HG03342 (cell line): ENCODE results near the gene LDLRAD4.
"Not testable (repeated sequence)": the region's sequence is repeated elsewhere in the genome, so short reads cannot be mapped to it uniquely, and the experiment has no call there.

ENCODE experiments used
- ATAC-seq: cut with Tn5 transposase; IDR thresholded peaks from one replicate; pipeline ENCODE4 v1.9.1; 2021; ENCODE audit warnings: mild to moderate bottlenecking, moderate library complexity; ENCODE audit not compliant: unreplicated experiment

Gene LDLRAD4

DNA sequence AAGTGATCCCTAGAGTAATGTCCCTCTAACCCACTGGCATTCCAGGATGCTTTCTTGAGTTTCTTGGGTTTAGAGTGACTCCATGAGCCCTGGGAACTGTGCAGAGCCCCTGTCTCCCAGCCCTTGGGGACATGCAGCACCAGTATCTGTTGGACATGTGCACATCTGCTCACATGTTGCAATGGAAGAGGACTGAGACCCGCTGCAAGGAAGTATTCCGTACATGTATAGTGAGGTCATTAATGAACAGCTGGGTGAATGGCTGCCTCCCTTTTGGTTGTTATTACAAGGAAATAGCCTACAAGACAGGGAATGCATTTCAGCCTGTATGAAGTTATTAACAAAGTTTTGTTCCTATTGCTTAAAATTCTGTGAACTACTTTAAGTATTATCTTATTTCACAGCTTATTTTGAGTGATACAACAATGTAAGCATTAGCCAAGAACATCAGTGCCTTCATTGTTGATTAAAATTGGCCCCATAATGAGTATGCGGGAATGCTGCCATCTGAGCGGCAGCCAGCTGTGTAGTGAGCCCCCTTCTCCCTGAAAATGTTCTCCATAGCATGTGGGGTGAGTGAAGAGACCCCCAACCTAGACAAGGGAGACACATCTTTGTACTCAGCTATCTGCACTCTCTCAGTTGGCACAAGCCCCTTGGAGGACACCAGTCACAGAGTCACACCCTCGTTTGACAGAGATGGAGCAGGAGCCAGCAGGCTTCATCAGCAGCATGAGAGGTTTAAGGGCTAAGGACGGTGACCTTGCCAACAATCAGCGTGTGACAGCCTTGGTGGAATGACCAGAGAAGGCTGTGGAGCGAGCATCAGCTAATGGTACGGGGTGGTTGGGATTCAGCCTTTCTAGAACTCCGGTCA lies 420.4 kb downstream of the LDLRAD4 start:
- no peak for ATAC-seq

DNA sequence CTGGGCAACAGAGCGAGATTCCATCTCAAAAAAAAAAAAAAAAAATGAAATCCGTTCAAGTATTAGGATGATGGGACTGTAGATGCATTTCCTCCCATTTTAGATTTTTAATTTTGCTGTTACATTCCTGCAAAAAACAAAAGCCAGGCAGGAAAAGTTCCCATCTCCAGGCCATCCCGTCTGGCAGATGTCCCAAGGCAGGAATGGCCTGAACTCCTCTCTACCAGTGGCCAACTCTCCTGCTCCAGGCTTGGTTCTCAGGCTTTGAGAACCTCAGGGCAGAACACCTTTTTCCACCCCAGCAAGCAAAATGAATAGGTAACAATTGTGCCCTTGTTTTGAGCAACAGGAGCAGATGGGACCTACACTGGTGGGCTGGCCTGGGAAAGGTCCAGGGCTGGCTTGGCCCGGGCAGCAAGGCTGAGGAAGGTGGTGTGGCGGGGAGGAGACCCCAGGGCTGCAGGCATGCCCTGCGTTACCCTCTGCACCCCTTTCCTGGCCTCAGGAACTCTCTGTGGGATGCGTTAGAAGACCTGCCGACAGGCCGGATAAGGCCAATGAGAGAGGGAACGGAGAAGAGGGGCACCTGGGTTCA lies 421.8 kb downstream of the LDLRAD4 start:
- ATAC-seq = no peak

DNA sequence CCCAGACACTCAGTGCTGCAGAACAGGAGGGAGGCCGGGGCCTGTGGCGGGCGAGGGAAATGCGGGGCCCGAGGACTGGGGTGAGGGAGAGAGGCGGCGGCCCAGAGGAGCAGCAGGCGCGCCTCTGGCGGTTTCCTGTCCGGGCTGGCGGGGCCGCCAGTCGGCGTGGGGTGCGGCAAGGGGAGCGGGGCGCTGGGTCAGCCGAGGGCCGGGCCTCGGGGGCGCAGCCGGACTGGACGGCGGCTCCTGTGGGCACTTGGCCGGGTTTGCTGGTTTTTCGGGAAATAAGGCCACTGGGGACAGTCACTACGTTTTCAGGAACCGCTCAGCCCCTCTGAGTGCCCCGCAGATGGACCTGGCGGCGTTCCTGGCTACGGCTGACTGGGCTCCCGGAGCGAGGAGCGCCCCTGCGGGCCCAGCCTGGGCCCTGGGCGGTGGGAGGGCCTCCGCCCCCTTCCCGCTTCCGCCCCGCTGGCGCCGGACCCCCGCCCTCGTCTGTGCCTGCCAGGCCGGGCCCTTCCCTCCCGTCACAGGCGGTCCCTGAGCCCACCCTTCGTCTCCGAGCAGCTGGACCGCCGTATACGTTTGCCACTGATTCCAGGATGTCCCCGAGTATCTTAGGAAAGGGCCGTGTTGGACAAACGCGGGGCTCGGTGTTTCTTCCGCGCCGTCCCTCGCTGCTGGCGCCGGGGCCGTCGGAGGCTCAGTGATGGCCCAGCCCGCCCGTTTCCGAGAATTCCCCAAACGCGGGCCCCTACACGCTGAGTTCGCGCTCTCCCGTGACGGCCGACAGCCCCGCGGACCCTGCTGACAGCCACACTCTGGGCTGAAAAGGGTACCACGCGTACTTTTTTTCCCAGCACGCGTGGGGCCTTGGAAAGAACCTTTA lies 423.2 kb downstream of the LDLRAD4 start:
- ATAC-seq = no peak

DNA sequence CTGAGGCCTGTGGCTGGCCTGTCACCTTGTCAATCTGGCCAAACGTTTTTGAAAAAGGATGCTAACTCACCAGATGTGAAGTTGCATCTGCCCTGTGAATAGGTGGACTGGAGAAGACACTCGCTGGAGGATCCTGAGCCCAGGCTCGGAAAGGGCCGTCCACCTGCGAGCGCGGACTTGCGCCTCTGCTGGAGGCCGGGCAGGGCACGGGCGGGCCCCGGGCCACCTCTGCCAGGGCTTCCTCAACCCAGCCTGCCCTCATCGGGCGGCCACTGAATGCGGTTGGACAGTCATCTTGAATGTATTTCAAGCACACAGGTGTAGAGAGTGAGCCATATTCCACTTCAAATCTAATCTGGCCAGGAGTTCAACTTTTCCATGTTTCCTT lies 423.9 kb downstream of the LDLRAD4 start:
- ATAC-seq = no peak

DNA sequence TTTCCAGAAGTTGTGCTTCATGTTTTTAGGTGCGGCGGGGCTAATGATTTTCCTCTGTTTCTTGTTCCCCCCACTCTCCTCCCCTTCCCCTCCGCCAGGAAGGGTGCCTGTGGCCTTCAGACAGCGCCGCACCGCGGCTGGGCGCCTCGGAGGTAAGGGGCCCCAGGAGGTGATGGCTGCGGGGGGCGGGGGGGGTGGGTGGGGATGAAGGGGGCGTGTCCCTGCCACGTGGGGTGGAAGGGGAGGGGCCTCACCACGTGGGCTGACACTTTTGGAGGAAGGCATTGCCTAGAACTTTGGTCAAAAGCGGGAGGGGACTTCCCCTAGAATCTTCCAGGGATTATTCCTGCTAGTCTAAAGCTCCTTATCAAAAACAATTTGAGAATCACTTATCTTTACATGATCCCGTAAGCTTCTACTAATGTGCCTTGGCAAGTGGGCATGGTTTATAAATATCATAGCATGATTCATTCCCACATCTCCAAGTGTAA lies 424.7 kb downstream of the LDLRAD4 start:
- no peak for ATAC-seq

DNA sequence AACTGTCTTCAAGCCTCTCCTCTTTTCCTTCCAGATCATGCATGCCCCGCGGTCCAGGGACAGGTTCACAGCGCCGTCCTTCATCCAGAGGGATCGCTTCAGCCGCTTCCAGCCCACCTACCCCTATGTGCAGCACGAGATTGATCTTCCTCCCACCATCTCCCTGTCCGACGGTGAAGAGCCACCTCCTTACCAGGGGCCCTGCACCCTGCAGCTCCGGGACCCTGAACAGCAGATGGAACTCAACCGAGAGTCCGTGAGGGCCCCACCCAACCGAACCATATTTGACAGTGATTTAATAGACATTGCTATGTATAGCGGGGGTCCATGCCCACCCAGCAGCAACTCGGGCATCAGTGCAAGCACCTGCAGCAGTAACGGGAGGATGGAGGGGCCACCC lies 426.5 kb downstream of the LDLRAD4 start:
- no peak for ATAC-seq

DNA sequence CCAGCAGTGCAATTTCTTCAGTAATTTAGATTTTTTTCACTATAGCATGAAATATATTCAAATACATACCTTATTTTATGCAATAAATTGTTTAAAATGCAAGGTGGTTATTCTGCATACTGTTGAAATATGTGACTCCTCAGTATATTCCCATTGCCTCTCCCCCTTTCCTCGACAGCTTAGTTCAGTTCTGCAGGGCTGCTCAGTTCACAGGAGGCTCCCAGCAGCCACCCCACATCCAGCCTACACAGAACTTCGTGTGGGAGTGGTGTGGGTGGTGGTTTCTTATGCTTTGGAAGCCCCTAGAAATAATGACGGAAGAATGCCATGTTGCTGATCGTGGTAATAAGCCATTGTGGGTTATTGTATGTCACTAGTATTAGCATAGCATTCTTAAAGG lies 428.1 kb downstream of the LDLRAD4 start:
- no peak for ATAC-seq

DNA sequence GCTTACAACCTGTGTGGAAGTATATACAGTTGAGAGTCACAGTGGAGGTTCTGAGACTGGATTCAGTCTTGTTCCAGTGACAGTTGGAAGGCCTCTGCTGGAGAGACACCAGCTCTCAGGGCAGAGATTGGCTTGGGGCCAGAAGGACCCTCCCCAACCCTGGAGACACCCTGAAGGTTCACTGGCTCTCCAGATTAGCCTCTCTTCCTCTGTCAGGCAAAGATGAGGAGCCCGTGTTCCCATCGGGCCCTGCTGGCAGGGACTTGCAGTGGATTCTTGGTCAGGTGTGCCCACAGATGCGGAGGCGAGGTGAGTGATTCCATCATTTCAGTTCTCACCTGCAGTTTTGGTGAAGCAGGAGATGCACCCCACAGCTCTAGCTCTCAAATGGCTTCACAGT lies 429.2 kb downstream of the LDLRAD4 start:
- ATAC-seq = no peak

DNA sequence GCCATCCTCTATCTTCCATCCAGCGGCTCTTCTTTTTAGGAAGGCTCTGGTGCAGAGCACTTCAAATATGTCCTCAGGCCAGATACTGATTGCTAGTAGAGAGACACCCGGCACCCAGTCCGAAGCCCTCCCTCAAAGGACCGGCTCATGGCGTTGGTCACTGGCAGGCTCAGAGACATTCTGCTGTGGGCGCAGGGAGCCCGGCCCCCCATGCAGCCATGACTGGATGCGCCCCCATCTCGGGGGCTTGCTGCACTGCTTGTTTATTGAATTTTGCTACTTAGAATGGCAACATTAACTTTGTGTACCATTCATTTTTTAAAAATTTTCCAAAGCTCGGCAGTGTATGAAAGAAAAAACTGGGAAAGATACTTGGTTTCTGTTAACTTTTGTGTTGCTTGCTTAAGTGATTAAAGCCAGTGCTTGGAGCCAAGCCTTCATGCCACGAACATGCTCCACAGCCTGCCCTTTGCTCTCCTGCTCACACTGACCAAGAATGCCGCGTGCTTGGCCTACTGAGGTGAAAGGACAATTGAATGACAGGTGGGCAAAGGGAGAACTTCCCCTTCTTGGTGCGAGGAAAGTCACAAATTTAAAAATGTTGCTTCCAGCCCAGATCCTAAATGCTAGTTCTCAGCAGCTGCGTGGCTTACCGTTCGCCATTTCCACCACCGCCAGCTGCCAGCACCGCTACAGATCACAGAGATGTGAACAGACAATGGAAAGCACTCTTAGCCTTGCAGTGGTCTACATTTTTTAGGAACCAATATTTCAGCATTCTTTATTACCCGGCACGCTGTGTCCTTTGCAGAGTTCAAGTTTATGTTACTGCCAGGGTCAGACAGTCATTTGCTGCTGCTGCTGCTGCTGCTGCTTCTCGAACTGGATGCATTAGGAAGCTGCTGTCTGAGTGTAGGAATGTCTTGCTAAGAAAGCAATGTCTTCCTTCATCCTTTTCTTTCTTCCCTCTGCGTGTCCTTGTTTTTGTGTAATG lies 431.1 kb downstream of the LDLRAD4 start:
- ATAC-seq = no peak

DNA sequence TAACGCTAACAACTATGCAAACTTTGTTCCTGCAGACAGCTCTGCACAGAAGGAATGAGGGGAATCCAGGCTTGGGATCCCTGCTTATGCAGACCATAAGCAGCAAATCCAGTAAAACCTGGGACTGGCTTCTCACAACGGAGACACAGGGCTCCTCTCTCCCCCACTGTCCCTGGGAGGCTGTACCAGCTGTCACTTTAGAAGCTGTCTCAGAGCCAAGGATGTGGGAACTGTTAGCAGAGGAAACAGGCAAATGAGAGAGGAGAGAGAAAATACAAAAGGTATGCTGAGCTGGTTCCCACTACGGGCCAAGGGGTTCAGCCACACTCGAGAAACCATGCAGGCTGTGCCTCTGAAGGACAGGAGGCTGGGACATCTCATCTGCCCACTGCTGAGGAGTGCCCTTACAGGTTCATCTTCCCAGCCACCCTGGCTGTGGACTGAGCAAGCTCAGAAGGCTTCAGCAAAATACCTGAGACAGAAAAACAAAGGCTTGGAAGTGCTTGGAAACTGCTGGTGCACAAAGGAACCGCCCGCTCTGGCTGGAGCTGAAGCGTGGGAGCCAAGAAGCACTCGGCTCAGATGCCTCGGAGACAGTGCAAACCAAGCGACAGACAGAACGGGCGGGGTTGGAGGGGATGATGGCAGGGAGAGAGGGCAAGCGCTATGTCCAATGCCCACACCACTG lies 435.3 kb downstream of the LDLRAD4 start:
- ATAC-seq = no peak

DNA sequence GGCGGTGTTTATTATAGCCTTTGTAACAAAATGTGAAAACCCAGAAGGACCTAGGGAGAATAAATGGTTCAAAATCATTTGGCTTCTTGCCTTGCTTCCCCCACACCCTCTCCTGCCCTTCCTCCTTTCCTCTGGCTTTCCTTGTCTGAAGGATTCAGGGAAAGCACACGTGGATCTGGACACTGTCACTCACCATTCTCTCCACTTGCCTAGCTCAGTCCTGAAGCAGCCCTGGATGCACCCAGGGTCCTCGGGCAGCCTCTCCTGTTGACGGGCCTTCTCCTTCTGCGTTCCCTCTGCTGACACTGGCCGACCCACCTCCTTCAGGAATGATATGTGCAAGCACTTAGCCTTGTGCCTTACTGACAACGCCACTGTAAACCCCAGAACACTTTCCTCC lies 439.4 kb downstream of the LDLRAD4 start:
- ATAC-seq = no peak

DNA sequence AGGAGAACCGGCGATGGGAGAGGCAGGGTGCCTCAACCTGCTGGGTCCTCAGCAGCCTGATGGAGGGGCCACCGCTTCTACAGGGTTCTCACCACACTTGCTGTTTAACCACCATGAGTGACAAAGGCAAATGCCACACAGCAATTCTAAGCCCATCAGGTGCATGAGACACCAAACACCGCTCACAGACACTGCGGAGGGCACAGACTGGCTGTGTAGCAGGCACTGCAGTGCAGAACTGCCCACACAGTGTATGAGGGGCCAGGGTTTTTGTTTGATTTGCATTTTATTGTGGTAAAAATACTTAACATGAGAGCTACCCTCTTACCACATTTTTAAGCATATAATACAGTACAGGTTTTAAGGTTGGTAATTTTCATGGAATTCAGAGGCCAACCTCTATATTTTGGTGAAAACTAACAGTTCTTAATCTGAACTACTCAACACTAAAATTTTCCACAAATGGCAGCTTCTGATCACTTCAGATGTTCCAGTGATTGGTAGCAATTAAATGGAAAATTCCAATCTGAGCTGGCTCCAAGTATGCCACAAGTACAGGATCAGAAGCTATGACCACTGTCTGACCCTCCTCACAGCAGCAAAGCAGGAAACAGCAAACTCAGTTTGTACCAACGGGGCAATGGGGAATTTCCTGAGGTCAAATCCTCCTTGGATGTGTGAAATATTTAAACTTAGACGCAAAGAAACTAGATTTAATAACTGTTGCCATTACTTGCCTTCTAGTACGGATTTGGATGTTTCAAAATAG lies 440.1 kb downstream of the LDLRAD4 start:
- ATAC-seq = no peak

DNA sequence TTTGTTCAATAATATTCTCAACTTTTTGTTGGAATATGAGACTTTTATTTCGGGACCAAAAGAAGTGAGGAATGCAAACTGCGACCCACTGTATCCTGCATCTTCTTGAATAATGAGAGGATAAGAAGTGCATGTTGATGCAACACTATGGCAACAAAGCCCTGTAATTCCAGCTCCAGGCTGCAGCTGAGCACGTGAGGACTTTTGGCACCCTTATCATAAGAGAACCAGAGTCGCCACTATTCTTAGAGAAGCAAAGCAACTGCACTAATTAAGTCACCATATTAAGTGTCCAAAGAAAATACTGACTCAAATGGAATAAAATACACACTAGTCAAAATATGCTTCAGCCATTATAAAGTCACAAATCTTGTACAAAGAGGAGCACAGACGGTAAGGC lies 441.9 kb downstream of the LDLRAD4 start:
- ATAC-seq = no peak

DNA sequence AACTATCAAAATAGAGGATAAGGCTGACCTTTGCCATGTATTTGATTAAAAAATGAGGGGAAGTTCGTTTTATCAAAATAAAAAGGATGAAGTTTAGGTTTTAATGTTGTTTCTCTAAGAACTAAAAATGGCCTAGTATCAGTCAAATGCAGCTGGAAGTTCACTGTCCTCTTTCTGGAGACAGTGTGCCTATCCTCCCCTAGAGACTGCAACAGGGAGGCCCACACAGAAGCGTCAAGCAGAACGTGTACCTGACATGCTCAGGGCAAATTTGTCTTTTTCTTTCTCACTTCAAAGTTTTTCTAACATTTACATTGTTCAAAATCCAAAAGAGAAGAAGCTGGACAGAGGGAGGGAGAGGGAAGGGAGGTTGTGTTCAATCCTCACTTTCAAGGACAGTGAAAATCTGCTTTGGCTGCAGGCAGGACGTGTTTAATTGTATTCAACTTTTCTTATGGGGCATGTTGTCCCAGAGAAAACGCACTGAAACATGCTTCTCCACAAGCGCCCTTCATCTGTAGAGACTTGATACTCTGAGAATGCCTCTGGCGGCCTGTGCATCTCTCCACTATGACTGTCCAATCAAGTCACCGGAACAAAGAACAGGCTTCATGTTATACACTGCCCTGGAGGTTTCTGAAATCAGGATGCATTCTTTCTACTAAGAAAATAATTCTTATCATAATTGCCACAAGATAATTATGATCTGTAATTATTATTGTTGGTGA lies 442.7 kb downstream of the LDLRAD4 start:
- ATAC-seq = no peak

DNA sequence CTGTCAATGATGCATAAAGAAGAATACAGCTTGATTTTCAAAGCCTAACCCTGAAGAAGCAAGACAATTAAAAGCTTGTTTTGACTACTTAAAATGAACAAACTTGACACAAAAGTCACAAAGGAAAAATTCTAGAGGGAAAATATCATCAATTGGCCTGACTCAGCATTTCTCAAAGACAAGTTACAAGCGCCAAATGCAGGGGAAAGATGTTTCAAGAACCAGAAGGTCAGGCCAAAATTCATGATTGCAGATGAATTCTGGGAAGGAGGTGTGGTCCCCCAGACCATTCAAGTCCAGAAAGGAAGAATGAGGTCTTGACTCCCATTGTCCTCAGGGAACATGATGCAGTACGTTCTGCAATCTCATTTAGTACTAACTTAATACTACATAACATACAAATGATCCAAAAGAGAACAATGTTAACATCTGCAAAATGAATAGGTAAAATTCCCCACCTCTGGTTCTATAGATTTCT lies 443.3 kb downstream of the LDLRAD4 start:
- ATAC-seq = no peak

DNA sequence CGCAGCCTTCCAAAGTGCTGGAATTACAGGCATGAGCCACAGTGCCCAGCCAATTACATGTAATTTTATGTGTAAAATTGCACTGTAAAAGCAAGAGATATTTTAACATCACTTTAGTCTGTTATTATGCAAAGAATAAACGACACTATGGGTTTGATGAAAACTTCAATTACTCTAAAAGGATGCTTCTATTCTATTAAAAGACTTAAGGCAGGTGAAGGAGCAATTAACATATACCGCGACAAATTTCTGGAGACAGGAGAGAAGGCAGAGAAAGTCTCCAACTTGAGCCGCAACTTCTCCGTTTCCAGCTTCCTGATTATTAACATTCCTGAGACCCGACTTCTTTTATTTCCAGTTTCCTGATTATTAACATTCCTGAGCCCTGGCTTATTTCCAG lies 454.1 kb downstream of the LDLRAD4 start:
- ATAC-seq = no peak

DNA sequence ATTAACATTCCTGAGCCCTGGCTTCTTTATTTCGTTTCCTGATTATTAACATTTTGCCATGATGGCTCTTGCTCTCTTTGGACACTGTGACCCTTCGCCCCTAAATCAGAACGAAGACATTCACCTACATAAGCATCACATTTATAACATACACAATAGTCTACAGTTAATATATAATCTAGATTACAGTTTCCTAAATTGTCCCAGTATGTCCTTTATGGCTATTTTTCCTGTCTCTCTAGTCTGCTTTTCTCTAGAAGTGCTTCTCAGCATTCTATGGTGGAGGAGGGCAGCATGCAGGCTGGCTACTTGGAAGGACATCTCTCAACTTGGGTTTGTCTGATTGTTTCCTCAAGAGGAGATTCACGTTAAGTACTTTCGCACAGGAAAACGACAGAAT lies 457.9 kb downstream of the LDLRAD4 start:
- no peak for ATAC-seq

DNA sequence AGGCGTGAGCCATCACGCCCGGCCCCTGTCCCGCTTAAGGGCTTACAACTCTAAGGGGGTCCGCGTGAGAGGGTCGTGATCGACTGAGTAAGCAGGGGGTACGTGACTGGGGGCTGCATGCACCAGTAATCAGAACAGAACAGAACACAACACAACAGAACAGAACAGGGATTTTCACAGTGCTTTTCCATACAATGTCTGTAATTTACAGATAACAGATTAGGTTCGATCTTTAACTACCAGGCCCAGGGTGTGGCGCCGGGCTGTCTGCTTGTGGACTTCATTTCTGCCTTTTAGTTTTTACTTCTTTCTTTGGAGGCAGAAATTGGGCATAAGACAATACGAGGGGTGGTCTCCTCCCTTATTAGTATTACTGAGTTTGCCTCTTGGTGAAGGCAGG lies 458.8 kb downstream of the LDLRAD4 start:
- not testable (repeated sequence) for ATAC-seq
